ENCODE measurements around the gene ZNF865. TPM values are rescaled to one million over a fixed set of nuclear protein-coding genes. Genes with fewer than 3 reads are reported as not detected.
A peak's percentile ranks its signal among the peaks of the same experiment; 100 is the strongest.

The ZNF865 gene
- total RNA-seq, 1 donor from 2014 or later: 18.4 TPM

DNA sequence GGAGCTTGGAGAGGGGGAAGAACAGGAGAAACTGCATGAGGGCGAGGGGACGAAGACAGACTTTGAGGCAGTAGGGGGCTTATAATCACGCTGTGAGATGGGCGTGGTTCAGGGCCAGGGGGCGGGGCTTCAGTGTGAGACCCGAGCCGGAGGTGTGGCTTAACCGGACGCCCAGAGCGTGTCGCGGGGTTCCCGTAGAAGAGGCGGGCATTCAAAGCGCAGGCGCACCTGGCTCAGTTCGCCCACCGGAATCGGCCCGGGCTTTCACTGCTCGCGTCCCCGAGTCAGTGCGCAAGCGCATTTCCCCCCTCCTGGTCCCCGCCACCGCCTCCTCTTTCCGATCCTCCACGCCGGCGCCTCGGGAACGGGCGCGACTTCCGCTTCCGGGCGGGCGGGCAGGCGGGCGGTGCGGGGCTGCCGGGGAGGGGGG lies 225 bp upstream of the ZNF865 start:
- H3K9me3 ChIP-seq: no peaks in the 10 kb centered on the region
- H3K4me3 ChIP-seq: peak overlapping the region; percentile 66
- ATAC-seq: peak; percentile 86
- no peaks in the 10 kb centered on the region for H3K27me3 ChIP-seq
- peaks cover 34% of the 10 kb centered on the region for H3K4me1 ChIP-seq
- DNase-seq: peak; percentile 99
- H3K27ac ChIP-seq: peak overlapping the region; percentile 92
- intact Hi-C loops (cut with DNase I): no loop called here
- peaks cover 13% of the 10 kb centered on the region for H3K36me3 ChIP-seq
- TF ChIP-seq, protein P1, sequence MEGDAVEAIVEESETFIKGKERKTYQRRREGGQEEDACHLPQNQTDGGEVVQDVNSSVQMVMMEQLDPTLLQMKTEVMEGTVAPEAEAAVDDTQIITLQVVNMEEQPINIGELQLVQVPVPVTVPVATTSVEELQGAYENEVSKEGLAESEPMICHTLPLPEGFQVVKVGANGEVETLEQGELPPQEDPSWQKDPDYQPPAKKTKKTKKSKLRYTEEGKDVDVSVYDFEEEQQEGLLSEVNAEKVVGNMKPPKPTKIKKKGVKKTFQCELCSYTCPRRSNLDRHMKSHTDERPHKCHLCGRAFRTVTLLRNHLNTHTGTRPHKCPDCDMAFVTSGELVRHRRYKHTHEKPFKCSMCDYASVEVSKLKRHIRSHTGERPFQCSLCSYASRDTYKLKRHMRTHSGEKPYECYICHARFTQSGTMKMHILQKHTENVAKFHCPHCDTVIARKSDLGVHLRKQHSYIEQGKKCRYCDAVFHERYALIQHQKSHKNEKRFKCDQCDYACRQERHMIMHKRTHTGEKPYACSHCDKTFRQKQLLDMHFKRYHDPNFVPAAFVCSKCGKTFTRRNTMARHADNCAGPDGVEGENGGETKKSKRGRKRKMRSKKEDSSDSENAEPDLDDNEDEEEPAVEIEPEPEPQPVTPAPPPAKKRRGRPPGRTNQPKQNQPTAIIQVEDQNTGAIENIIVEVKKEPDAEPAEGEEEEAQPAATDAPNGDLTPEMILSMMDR (IDR thresholded peaks at IDR 0.05): no peak

DNA sequence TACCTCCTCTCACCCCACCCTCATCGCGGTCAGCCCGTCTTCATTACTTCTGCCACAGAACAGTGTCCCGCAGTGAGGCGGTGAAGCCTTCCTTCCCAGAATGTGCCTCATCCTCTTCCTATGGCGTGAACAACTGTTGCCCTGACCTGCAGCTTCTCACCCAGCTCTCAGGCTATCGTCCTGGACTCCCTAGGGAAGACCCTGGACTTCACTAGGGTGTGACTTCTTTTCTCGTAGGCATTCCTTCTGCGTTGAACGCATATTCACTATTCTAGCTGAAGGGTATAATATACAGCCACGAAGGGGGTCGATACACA lies 982 bp downstream of the ZNF865 start:
- intact Hi-C loops (cut with DNase I): no loop called here
- Histone ChIP-seq H3K27me3 (no peaks in the 10 kb centered on the region), H3K27ac (peak overlapping the region; percentile 92), H3K4me3 (peak overlapping the region; percentile 66), H3K9me3 (no peaks in the 10 kb centered on the region), H3K36me3 (peaks cover 14% of the 10 kb centered on the region), H3K4me1 (peaks cover 25% of the 10 kb centered on the region)
- TF ChIP-seq, protein P1 (IDR thresholded peaks at IDR 0.05): no peak
- ATAC-seq: no peak
- DNase-seq: no peak

DNA sequence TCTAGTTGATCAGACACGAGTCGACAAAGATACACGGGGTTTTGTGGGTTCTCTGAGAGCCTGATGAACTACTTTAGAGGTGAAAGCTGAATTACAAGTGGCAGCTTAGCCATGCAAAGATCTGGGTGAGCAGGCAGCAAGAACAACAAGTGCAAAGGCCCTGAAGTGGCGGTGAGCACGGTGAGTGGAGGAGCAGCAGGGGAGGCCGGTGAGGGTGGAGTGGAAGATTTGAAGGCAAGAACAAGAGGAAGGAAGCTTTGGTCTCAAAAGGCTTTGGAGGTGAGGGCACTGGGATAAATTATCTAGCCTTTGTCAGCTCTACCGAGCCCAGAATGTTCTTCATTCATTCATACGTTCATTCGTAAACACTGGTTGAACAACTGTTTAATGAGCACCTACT lies 1.4 kb downstream of the ZNF865 start:
- TF ChIP-seq, protein P1 (IDR thresholded peaks at IDR 0.05): no peak
- Histone ChIP-seq H3K27me3 (no peaks in the 10 kb centered on the region), H3K9me3 (no peaks in the 10 kb centered on the region), H3K4me1 (peaks cover 29% of the 10 kb centered on the region), H3K4me3 (peak overlapping the region; percentile 66), H3K36me3 (peaks cover 14% of the 10 kb centered on the region), H3K27ac (peak overlapping the region; percentile 92)
- DNase-seq (no peak), ATAC-seq (no peak)
- intact Hi-C loops (cut with DNase I): no loop called here

DNA sequence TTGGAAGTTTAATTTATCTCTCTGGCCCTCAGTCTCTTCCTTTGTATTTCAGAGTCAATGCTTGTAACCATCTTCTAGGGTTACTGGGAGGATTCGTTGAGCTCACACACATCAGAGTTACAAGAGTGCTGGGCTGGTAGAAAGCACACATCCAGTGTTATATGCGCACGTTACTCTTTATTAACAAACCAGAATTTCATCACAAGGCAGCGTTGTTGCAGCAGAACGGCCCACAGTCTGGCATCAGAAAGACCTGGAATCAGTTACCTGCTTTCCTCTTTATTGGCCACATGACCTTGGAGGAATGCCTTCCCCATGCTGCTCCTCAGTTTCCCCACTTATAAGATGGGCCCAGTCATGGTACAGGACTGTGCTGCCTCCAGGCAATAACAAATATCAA lies 3.9 kb downstream of the ZNF865 start:
- Histone ChIP-seq H3K36me3 (peaks cover 14% of the 10 kb centered on the region), H3K4me3 (no peak overlapping the region), H3K4me1 (peaks cover 29% of the 10 kb centered on the region), H3K27ac (no peak overlapping the region), H3K27me3 (no peaks in the 10 kb centered on the region), H3K9me3 (no peaks in the 10 kb centered on the region)
- DNase-seq (no peak), ATAC-seq (no peak)
- TF ChIP-seq, protein P1 (IDR thresholded peaks at IDR 0.05): no peak
- intact Hi-C loops (cut with DNase I): no loop called here

DNA sequence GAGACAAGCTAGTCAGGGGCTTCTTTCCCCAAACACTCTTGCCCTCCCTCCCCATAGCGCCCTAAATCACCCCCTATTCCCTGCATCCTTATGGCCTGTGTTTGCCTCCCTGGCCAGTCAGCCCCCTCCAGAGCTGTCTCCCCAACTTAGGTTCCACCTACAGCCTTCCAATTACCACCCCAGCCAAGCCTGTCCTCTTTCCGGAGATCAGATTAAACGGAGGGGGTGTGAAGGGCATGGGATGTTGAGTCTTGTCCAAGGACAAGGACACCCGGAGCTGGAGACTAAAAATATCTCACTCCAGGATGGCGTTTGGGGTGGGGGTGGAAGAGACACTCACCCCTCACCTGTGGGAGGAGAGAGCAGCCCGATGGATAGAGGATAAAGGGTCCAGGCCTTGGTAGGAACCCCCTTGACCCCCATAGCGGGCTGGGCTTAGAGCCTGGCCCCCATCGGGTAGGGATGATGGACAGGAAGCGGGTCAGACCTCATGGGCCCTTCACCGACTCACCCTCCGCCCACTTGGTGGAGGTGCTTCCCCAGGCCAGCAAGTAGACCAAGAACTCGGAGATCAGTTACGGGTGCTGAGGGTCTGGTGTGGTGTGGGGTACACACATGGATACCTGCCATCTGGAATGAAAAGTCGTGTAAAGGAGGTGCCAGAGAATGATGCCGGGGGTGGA lies 6.0 kb downstream of the ZNF865 start:
- TF ChIP-seq, protein P1 (IDR thresholded peaks at IDR 0.05): no peak
- intact Hi-C loops (cut with DNase I): no loop called here
- Histone ChIP-seq H3K9me3 (no peaks in the 10 kb centered on the region), H3K27me3 (no peaks in the 10 kb centered on the region), H3K4me1 (peaks cover 20% of the 10 kb centered on the region), H3K27ac (no peak overlapping the region), H3K4me3 (no peak overlapping the region), H3K36me3 (peaks cover 27% of the 10 kb centered on the region)
- no peak for DNase-seq
- ATAC-seq: no peak

Measured in upper lobe of right lung (tissue), 1 donor.